HEK293 (cell line): ENCODE measurements around the gene C13orf46.
"Not testable (repeated sequence)": the region's sequence is repeated elsewhere in the genome, so short reads cannot be mapped to it uniquely, and the experiment has no call there.

Experiments used
- CTCF ChIA-PET: fragments of 350-600 bp; formaldehyde crosslinking; extraction: SDS; loops from one replicate; lab custom pipeline; 2021; ENCODE audit warnings: antibody characterized with exemption; lab: Yijun Ruan, JAX
- POLR2A ChIA-PET: fragments of 300-600 bp; formaldehyde crosslinking; extraction: SDS; loops from one replicate; lab custom pipeline; 2020; ENCODE audit warnings: antibody characterized with exemption, inconsistent platforms; lab: Yijun Ruan, JAX
- H3K27ac ChIP-seq: fragments of 200-500 bp; sonication (Bioruptor generic); 2 replicates; pipeline ENCODE4 v1.5.1; 2014; ENCODE audit warnings: low read depth, low read length, control low read depth, inconsistent platforms; ENCODE audit errors: extremely low read depth
- H3K36me3 ChIP-seq, 2 experiments: fragments of 200-500 bp in 1 of 2; sonication (Bioruptor generic) in 1 of 2; 1 replicate in 1 of 2; 2 replicates in 1 of 2; pipeline ENCODE4 v1.5.1; 2014 to 2017; ENCODE audit warnings: inconsistent platforms in 2 of 2, low read length in 2 of 2; ENCODE audit not compliant: control insufficient read depth in 2 of 2, insufficient read depth in 1 of 2
- H3K4me1 ChIP-seq: fragments of 200-500 bp; sonication (Bioruptor generic); 2 replicates; pipeline ENCODE4 v1.5.1; 2014; ENCODE audit warnings: mild to moderate bottlenecking, low read length, inconsistent platforms; ENCODE audit not compliant: control insufficient read depth, insufficient read depth
- H3K4me3 ChIP-seq: 2 replicates; pipeline ENCODE4 v1.5.1; 2011; ENCODE audit warnings: low read depth, mild to moderate bottlenecking, control low read depth, low read length, moderate library complexity
- H3K9me3 ChIP-seq: fragments of 200-500 bp; sonication (Bioruptor generic); 2 replicates; pipeline ENCODE4 v1.5.1; 2014; ENCODE audit warnings: low read depth, low read length, inconsistent platforms; ENCODE audit not compliant: control insufficient read depth, insufficient read depth
- ZNF2 ChIP-seq: fragments of 450-650 bp; formaldehyde crosslinking; IDR thresholded peaks from 2 replicates; pipeline ENCODE4 v1.5.1; 2016; ENCODE audit warnings: missing biosample characterization, missing genetic modification characterization
- ZNF366 ChIP-seq: fragments of 450-650 bp; formaldehyde crosslinking; conservative IDR thresholded peaks from 2 replicates; pipeline ENCODE4 v1.5.1; 2016; ENCODE audit warnings: missing biosample characterization, missing genetic modification characterization
- ZNF521 ChIP-seq: fragments of 450-650 bp; formaldehyde crosslinking; IDR thresholded peaks from 2 replicates; pipeline ENCODE4 v1.5.1; 2017; ENCODE audit warnings: missing biosample characterization, mild to moderate bottlenecking, missing genetic modification characterization
- ZNF664 ChIP-seq: fragments of 450-650 bp; formaldehyde crosslinking; IDR thresholded peaks from 2 replicates; pipeline ENCODE4 v1.5.1; 2016; ENCODE audit warnings: missing biosample characterization, missing genetic modification characterization
- ZNF791 ChIP-seq: fragments of 450-650 bp; formaldehyde crosslinking; IDR thresholded peaks from 2 replicates; pipeline ENCODE4 v1.5.1; 2016; ENCODE audit warnings: missing biosample characterization, missing genetic modification characterization
- ZNF843 ChIP-seq: fragments of 450-650 bp; formaldehyde crosslinking; IDR thresholded peaks from 2 replicates; pipeline ENCODE4 v1.5.1; 2016; ENCODE audit warnings: missing biosample characterization, missing genetic modification characterization
- TF ChIP-seq, protein P1 (sequence below): fragments of 450-650 bp; formaldehyde crosslinking; conservative IDR thresholded peaks from 2 replicates; pipeline ENCODE4 v1.5.1; 2016; ENCODE audit warnings: low read depth, missing biosample characterization, missing genetic modification characterization
- TF ChIP-seq, protein P2 (sequence below): fragments of 450-650 bp; formaldehyde crosslinking; IDR thresholded peaks from 2 replicates; pipeline ENCODE4 v1.5.1; 2016; ENCODE audit warnings: missing biosample characterization, missing genetic modification characterization, borderline replicate concordance
- TF ChIP-seq, protein P3 (sequence below): fragments of 450-650 bp; formaldehyde crosslinking; IDR thresholded peaks from 2 replicates; pipeline ENCODE4 v1.5.1; 2016; ENCODE audit warnings: missing biosample characterization, missing genetic modification characterization

Gene C13orf46

DNA sequence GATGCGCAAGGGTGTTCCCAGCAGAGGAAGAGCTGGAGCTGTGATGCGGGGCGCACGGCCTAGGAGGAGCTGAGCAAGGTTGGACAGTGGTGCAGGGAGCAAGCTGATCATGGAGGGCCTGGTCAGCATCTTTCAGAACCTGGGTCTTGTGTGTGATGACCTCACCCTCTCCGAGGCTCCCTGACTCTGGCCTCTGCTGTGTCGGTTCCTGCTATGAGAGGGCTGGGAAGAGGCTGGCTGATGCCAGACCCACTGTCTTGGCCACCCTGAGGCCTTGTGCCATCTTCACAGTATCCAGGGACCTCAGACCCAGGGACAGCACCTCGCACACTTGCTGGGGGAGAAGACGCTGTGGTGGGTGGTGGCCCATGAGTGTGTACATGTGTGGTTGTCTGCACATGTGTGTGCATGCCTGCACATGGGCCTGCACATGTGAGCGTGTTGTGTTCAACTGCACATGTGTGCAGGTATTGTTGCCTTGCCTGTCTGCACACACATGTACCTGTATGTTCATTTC, 16.5 kb upstream of the C13orf46 start (continued):
- TF ChIP-seq, protein P1, sequence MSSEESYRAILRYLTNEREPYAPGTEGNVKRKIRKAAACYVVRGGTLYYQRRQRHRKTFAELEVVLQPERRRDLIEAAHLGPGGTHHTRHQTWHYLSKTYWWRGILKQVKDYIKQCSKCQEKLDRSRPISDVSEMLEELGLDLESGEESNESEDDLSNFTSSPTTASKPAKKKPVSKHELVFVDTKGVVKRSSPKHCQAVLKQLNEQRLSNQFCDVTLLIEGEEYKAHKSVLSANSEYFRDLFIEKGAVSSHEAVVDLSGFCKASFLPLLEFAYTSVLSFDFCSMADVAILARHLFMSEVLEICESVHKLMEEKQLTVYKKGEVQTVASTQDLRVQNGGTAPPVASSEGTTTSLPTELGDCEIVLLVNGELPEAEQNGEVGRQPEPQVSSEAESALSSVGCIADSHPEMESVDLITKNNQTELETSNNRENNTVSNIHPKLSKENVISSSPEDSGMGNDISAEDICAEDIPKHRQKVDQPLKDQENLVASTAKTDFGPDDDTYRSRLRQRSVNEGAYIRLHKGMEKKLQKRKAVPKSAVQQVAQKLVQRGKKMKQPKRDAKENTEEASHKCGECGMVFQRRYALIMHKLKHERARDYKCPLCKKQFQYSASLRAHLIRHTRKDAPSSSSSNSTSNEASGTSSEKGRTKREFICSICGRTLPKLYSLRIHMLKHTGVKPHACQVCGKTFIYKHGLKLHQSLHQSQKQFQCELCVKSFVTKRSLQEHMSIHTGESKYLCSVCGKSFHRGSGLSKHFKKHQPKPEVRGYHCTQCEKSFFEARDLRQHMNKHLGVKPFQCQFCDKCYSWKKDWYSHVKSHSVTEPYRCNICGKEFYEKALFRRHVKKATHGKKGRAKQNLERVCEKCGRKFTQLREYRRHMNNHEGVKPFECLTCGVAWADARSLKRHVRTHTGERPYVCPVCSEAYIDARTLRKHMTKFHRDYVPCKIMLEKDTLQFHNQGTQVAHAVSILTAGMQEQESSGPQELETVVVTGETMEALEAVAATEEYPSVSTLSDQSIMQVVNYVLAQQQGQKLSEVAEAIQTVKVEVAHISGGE: no peak
- TF ChIP-seq, all 188 proteins: peak for 0

DNA sequence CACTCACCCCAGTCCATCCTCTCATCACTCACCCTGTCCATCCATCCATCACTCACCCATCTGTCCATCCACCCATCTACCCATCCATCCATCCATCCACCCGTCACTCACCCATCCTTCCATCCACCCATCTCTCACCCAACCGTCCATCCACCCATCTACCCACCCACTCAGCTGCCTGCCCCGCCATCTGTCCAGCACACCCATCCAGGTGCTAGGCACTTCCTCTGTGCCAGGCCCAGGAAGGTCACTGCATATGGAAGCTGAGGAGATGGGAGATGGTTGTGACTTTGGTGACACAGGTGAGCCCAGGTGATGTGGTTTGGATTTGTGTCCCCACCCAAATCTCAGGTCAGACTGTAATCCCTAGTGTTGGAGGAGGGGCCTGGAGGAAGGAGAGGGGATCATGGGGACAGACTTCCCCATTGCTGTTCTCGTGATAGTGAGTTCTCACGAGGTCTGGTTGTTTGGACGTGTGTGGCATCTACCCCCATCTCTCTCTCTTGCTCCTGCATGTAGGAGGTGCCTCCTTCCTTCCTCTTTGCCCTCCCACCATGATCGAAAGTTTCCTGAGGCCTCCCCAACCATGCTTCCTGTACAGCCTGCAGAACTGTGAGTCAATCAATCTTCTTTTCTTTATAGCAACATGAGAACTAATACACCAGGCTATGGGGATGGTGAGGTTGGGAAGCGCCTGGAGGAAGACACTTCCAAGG, 15.9 kb upstream of the C13orf46 start:
- CTCF ChIA-PET: no interaction called here
- no peak overlapping the region for H3K4me3 ChIP-seq
- TF ChIP-seq ZNF521 (tag by site-specific recombination) (no peak), ZNF366 (tag by site-specific recombination) (peak; percentile 75)
- TF ChIP-seq, all 188 proteins: peak for 1
- Histone ChIP-seq H3K27ac (no peak overlapping the region), H3K36me3 (peaks cover 0 to 16% of the 10 kb centered on the region in 2 experiments; a peak in 1 of 3 replicates), H3K9me3 (no peaks in the 10 kb centered on the region), H3K4me1 (no peaks in the 10 kb centered on the region)
- POLR2A ChIA-PET: no interaction called here

DNA sequence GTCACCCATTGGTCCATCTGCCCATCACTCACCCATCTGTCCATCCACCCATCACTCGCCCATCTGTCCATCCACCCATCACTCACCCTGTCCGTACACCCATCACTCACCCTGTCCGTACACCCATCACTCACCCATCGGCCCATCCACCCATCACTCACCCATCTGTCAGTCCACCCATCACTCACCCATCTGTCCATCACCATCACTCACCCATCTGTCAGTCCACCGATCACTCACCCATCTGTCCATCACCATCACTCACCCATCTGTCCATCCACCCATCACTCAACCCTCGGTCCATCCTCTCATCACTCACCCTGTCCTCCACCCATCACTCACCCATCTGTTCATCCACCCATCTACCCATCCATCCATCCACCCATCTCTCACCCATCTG, 15.0 kb upstream of the C13orf46 start:
- peaks cover 0 to 16% of the 10 kb centered on the region in 2 experiments; a peak in 1 of 3 replicates for H3K36me3 ChIP-seq
- H3K4me3 ChIP-seq, H3K4me1 ChIP-seq, H3K27ac ChIP-seq, POLR2A ChIA-PET, H3K9me3 ChIP-seq, CTCF ChIA-PET: not testable (repeated sequence)
- peak; percentile 51; the same call in 1 of the 2 replicates for TF ChIP-seq ZNF366 (tag by site-specific recombination)
- TF ChIP-seq, protein P2, sequence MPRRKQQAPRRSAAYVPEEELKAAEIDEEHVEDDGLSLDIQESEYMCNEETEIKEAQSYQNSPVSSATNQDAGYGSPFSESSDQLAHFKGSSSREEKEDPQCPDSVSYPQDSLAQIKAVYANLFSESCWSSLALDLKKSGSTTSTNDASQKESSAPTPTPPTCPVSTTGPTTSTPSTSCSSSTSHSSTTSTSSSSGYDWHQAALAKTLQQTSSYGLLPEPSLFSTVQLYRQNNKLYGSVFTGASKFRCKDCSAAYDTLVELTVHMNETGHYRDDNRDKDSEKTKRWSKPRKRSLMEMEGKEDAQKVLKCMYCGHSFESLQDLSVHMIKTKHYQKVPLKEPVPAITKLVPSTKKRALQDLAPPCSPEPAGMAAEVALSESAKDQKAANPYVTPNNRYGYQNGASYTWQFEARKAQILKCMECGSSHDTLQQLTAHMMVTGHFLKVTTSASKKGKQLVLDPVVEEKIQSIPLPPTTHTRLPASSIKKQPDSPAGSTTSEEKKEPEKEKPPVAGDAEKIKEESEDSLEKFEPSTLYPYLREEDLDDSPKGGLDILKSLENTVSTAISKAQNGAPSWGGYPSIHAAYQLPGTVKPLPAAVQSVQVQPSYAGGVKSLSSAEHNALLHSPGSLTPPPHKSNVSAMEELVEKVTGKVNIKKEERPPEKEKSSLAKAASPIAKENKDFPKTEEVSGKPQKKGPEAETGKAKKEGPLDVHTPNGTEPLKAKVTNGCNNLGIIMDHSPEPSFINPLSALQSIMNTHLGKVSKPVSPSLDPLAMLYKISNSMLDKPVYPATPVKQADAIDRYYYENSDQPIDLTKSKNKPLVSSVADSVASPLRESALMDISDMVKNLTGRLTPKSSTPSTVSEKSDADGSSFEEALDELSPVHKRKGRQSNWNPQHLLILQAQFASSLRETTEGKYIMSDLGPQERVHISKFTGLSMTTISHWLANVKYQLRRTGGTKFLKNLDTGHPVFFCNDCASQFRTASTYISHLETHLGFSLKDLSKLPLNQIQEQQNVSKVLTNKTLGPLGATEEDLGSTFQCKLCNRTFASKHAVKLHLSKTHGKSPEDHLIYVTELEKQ: 0 out of 2 replicates have a peak, but pooled peaks have one; percentile 29

DNA sequence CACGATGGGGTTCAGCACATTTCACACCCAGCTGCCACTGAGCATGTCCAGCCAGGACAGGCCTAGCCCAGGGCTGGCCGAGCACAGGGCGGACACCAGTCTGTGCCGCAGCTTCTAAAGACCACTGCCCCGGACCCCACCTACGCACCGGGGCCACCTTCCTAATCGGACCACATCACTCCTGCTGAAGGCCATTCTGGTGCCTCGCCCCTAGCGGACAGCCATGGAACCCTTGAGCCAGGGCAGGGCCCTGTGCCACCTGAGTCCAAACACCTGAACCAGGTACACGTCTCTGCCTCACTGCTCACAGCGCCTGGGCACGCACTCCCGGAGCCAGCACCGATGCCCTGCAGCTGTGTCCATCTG, 8.4 kb upstream of the C13orf46 start:
- Histone ChIP-seq H3K36me3 (peaks cover 0 to 12% of the 10 kb centered on the region in 2 experiments; a peak in 1 of 3 replicates), H3K4me1 (no peaks in the 10 kb centered on the region), H3K4me3 (no peak overlapping the region), H3K9me3 (no peaks in the 10 kb centered on the region), H3K27ac (no peak overlapping the region)
- CTCF ChIA-PET: no interaction called here
- no peak for TF ChIP-seq ZNF791
- TF ChIP-seq, protein P3, sequence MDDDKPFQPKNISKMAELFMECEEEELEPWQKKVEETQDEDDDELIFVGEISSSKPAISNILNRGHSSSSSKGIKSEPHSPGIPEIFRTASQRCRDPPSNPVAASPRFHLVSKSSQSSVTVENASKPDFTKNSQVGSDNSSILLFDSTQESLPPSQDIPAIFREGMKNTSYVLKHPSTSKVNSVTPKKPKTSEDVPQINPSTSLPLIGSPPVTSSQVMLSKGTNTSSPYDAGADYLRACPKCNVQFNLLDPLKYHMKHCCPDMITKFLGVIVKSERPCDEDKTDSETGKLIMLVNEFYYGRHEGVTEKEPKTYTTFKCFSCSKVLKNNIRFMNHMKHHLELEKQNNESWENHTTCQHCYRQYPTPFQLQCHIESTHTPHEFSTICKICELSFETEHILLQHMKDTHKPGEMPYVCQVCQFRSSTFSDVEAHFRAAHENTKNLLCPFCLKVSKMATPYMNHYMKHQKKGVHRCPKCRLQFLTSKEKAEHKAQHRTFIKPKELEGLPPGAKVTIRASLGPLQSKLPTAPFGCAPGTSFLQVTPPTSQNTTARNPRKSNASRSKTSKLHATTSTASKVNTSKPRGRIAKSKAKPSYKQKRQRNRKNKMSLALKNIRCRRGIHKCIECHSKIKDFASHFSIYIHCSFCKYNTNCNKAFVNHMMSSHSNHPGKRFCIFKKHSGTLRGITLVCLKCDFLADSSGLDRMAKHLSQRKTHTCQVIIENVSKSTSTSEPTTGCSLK (tag by site-specific recombination): no peak
- TF ChIP-seq ZNF843 (tag by site-specific recombination): no peak
- no peak for TF ChIP-seq ZNF2 (tag by site-specific recombination)
- no peak for TF ChIP-seq ZNF664 (tag by site-specific recombination)
- POLR2A ChIA-PET: no interaction called here
